Epidermal melanocyte (primary cell): Measurements from ENCODE around the gene DUSP15.

Experiments used
- DNase-seq: peaks from one replicate; pipeline ENCODE4 v3.0.0; 2011; ENCODE audit warnings: low spot score; ENCODE audit not compliant: insufficient read length

The DUSP15 gene

GRCh38 chr20:31894980-31895675, 24.8 kb upstream of the DUSP15 start:
- DNase-seq, result peak; percentile 65

- no peak for DNase-seq
These were observed 20.3 kb upstream of the DUSP15 start for GRCh38 chr20:31890646-31891045.

GRCh38 chr20:31883829-31884228, 13.5 kb upstream of the DUSP15 start:
- DNase-seq, result no peak

GRCh38 chr20:31881945-31882344, 11.6 kb upstream of the DUSP15 start:
- no peak for DNase-seq

- DNase-seq, result peak; percentile 98
These were observed 9.0 kb upstream of the DUSP15 start for GRCh38 chr20:31879143-31879987.

GRCh38 chr20:31877684-31878083, 7.4 kb upstream of the DUSP15 start:
- no peak for DNase-seq

- DNase-seq, result no peak
These were observed 5.3 kb upstream of the DUSP15 start for GRCh38 chr20:31875671-31876070.

- DNase-seq, result no peak
These were observed 2.1 kb upstream of the DUSP15 start for GRCh38 chr20:31872406-31872805.

GRCh38 chr20:31871618-31871954, 1.3 kb upstream of the DUSP15 start:
- no peak for DNase-seq

GRCh38 chr20:31870726-31871617, 645 bp upstream of the DUSP15 start:
- no peak for DNase-seq

GRCh38 chr20:31869673-31869941, 720 bp downstream of the DUSP15 start:
- DNase-seq, result no peak

GRCh38 chr20:31868853-31869672, 1.3 kb downstream of the DUSP15 start:
- DNase-seq, result no peak

- no peak for DNase-seq
These were observed 4.1 kb downstream of the DUSP15 start for GRCh38 chr20:31866221-31866620.

GRCh38 chr20:31864521-31865400, 5.6 kb downstream of the DUSP15 start:
- DNase-seq, result no peak

GRCh38 chr20:31863296-31864085, 6.8 kb downstream of the DUSP15 start:
- DNase-seq, result no peak

- no peak for DNase-seq
These were observed 7.8 kb downstream of the DUSP15 start for GRCh38 chr20:31862506-31862905.

GRCh38 chr20:31862157-31862470, 8.2 kb downstream of the DUSP15 start:
- DNase-seq, result no peak

GRCh38 chr20:31861385-31862156, 8.8 kb downstream of the DUSP15 start:
- DNase-seq, result peak; percentile 86

- no peak for DNase-seq
These were observed 9.3 kb downstream of the DUSP15 start for GRCh38 chr20:31861135-31861384.
